ENCODE data around the gene BLVRA.
"Not testable (repeated sequence)": the region's sequence is repeated elsewhere in the genome, so short reads cannot be mapped to it uniquely, and the experiment has no call there.

GRCh38 chr7:43715966-43716365, 42.5 kb upstream of the BLVRA start:
- TF ChIP-seq EZH2phosphoT487 (IDR thresholded peaks at IDR 0.05; ENCODE audit: low read length); CTCF (IDR thresholded peaks at IDR 0.05; ENCODE audit: low read length); EZH2 (optimal IDR thresholded peaks at IDR 0.05; ENCODE audit: low read depth, low read length): not testable (repeated sequence)
